OCI-LY1 (cell line): ENCODE measurements around the gene VPS16.

Experiments
- H2AFZ ChIP-seq: fragments of 200-600 bp; sonication (generic), shearing (Covaris generic); 2 replicates; pipeline ENCODE4 v1.6.0; 2014; ENCODE audit warnings: antibody characterized with exemption, mild to moderate bottlenecking, low read length
- H3F3A ChIP-seq: fragments of 200-600 bp; sonication (generic), shearing (Covaris generic); 2 replicates; pipeline ENCODE4 v1.6.0; 2014; ENCODE audit warnings: mild to moderate bottlenecking, antibody characterized with exemption, low read length, moderate library complexity; ENCODE audit not compliant: insufficient read depth
- H3K27ac ChIP-seq: fragments of 200-600 bp; sonication (generic); 2 replicates; pipeline ENCODE4 v1.5.1; 2014; ENCODE audit warnings: low read length, mixed run types, mild to moderate bottlenecking, low read depth; ENCODE audit not compliant: poor library complexity, severe bottlenecking
- H3K27me3 ChIP-seq: fragments of 200-600 bp; sonication (generic); 2 replicates; pipeline ENCODE4 v1.6.0; 2014; ENCODE audit warnings: antibody characterized with exemption, mild to moderate bottlenecking, low read length, moderate library complexity; ENCODE audit not compliant: insufficient read depth
- H3K36me3 ChIP-seq: fragments of 200-600 bp; sonication (generic); 2 replicates; pipeline ENCODE4 v1.6.1; 2014; ENCODE audit warnings: mild to moderate bottlenecking, antibody characterized with exemption, low read length, moderate library complexity, mixed read lengths; ENCODE audit not compliant: insufficient read depth
- H3K4me1 ChIP-seq: fragments of 200-600 bp; sonication (generic); 2 replicates; pipeline ENCODE4 v1.5.1; 2014; ENCODE audit warnings: mild to moderate bottlenecking, low read length, moderate library complexity; ENCODE audit not compliant: insufficient read depth, severe bottlenecking
- H3K4me2 ChIP-seq: fragments of 200-600 bp; sonication (generic), shearing (Covaris generic); 2 replicates; pipeline ENCODE4 v1.6.1; 2014; ENCODE audit warnings: low read length
- H3K4me3 ChIP-seq: fragments of 200-600 bp; sonication (generic); 2 replicates; pipeline ENCODE4 v1.5.1; 2014; ENCODE audit warnings: low read length, low read depth, mild to moderate bottlenecking, mixed read lengths; ENCODE audit not compliant: poor library complexity, severe bottlenecking
- H3K79me2 ChIP-seq: fragments of 200-600 bp; shearing (Covaris generic); 2 replicates; pipeline ENCODE4 v1.6.1; 2016; ENCODE audit warnings: mixed run types, low read length, mixed read lengths; ENCODE audit not compliant: insufficient read depth
- H3K9ac ChIP-seq: fragments of 200-600 bp; sonication (generic), shearing (Covaris generic); 2 replicates; pipeline ENCODE4 v1.6.1; 2014; ENCODE audit warnings: mild to moderate bottlenecking, low read length, mixed read lengths
- H3K9me2 ChIP-seq: fragments of 200-600 bp; sonication (generic), shearing (Covaris generic); 2 replicates; pipeline ENCODE4 v1.6.1; 2014; ENCODE audit warnings: low read depth, mild to moderate bottlenecking, low read length, mixed read lengths
- H3K9me3 ChIP-seq: fragments of 200-600 bp; shearing (Covaris generic); 2 replicates; pipeline ENCODE4 v1.6.1; 2014; ENCODE audit warnings: low read length, mixed read lengths
- H4K20me1 ChIP-seq: fragments of 200-600 bp; sonication (generic), shearing (Covaris generic); 2 replicates; pipeline ENCODE4 v1.6.0; 2016; ENCODE audit warnings: mild to moderate bottlenecking, low read length; ENCODE audit not compliant: insufficient read depth
- CTCF ChIP-seq: fragments of 200-600 bp; sonication (generic), shearing (Covaris generic); IDR thresholded peaks from 2 replicates; pipeline ENCODE4 v1.5.1; 2017; ENCODE audit warnings: mild to moderate bottlenecking, antibody characterized with exemption, low read length, moderate library complexity, mixed read lengths
- EZH2 ChIP-seq: fragments of 200-600 bp; sonication (generic), shearing (Covaris generic); IDR thresholded peaks from 2 replicates; pipeline ENCODE4 v1.8.0; 2017; ENCODE audit warnings: borderline replicate concordance, mixed run types, mild to moderate bottlenecking, antibody characterized with exemption, low read length, moderate library complexity, mixed read lengths

VPS16 gene

GRCh38 chr20:2872459-2873009, 32.0 kb downstream of the VPS16 start:
- Histone ChIP-seq H3K36me3 (no peaks in the 10 kb centered on the region), H2AFZ (no peak overlapping the region), H3K9ac (peak overlapping the region; percentile 90), H3F3A (no peaks in the 10 kb centered on the region), H3K4me1 (peaks cover 37% of the 10 kb centered on the region), H3K4me2 (peak overlapping the region; percentile 97), H3K9me2 (no peaks in the 10 kb centered on the region), H3K4me3 (peak overlapping the region; percentile 83), H3K27me3 (no peaks in the 10 kb centered on the region), H4K20me1 (no peaks in the 10 kb centered on the region), H3K79me2 (peaks cover 36% of the 10 kb centered on the region), H3K9me3 (no peaks in the 10 kb centered on the region), H3K27ac (peak overlapping the region; percentile 40)
- TF ChIP-seq EZH2 (no peak), CTCF (peak; percentile 45)

GRCh38 chr20:2873010-2873746, 32.6 kb downstream of the VPS16 start, which contains the start of gene PTPRA:
Gene PTPRA (plus strand): TSS chr20:2873481. CDS start chr20:2964278, 90,797 bp downstream.
- Histone ChIP-seq H3K4me3 (peak within 1 kb of the TSS; percentile 83), H3K4me1 (peaks cover 37% of the 10 kb centered on the region), H3K4me2 (peak within 1 kb of the TSS; percentile 97), H3K9ac (peak within 1 kb of the TSS; percentile 90), H3K27me3 (no peaks in the 10 kb centered on the region), H4K20me1 (no peaks in the 10 kb centered on the region), H3K27ac (peak within 1 kb of the TSS; percentile 40), H3K9me2 (no peaks in the 10 kb centered on the region), H3F3A (no peaks in the 10 kb centered on the region), H2AFZ (no peak within 1 kb of the TSS), H3K79me2 (peaks cover 37% of the 10 kb centered on the region), H3K36me3 (no peaks in the 10 kb centered on the region), H3K9me3 (no peaks in the 10 kb centered on the region)
- TF ChIP-seq CTCF (peak; percentile 3; the same call in 1 of the 2 replicates), EZH2 (no peak)

GRCh38 chr20:2873747-2874041, 33.1 kb downstream of the VPS16 start:
- H3K9ac ChIP-seq: peak overlapping the region; percentile 88
- peak overlapping the region; percentile 97 for H3K4me2 ChIP-seq
- H3F3A ChIP-seq: no peaks in the 10 kb centered on the region
- no peaks in the 10 kb centered on the region for H3K9me2 ChIP-seq
- H3K27me3 ChIP-seq: no peaks in the 10 kb centered on the region
- peaks cover 37% of the 10 kb centered on the region for H3K79me2 ChIP-seq
- peak overlapping the region; percentile 83 for H3K4me3 ChIP-seq
- H3K36me3 ChIP-seq: no peaks in the 10 kb centered on the region
- no peak overlapping the region for H2AFZ ChIP-seq
- H3K27ac ChIP-seq: peak overlapping the region; percentile 12
- no peaks in the 10 kb centered on the region for H3K9me3 ChIP-seq
- no peak for TF ChIP-seq EZH2
- TF ChIP-seq CTCF: no peak
- peaks cover 37% of the 10 kb centered on the region for H3K4me1 ChIP-seq
- H4K20me1 ChIP-seq: no peaks in the 10 kb centered on the region
